Activated gamma-delta T cell (primary cell): Measurements from ENCODE around the gene BBC3.
"Not testable (repeated sequence)": the region's sequence is repeated elsewhere in the genome, so short reads cannot be mapped to it uniquely, and the experiment has no call there.

Experiments
- DNase-seq: peaks from one replicate; lab custom pipeline; 2025; lab: John Stamatoyannopoulos, UW
- total RNA-seq, 2 donors: gene quantifications; one replicate each; lab custom pipeline; 2026; lab: John Stamatoyannopoulos, UW

Gene BBC3
- 22.5 to 30.1 reads per million in 2 donors for total RNA-seq

- DNase-seq: no peak
Observed at GRCh38 chr19:47230921-47231214, at the start of gene BBC3. TSS of gene BBC3 (minus strand) at chr19:47231199. CDS start at chr19:47228431, 2,768 bp downstream.

DNA sequence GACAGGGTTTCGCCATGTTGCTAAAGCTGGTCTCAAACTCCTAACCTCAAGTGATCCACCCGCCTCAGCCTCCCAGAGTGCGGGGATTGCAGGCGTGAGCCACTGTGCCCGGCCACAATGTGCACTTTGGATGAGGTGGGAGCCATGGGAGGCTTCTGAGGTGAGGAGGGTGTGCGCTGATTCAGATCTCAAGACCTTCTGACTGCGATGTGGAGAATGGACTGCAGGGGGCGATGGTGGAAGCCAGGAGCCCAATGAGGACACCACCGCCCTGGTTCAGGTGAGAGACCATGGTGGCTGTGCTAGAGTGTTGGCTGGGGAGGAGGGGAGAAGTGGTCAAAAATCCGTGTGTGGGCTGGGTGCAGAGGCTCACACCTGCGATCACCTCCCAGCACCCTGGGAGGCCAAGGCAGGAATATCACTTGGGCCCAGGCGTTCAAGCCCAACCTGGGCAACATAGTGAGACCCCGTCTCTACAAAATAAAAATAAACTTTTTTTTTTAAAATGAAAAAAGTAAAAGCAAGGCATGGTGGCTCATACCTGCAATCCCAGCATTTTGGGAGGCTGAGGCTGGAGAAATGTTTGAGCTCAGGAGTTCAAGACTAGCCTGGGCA lies 49.3 kb upstream of the BBC3 start:
- DNase-seq: no peak

GRCh38 chr19:47276513-47276912 lies 45.5 kb upstream of the BBC3 start:
- not testable (repeated sequence) for DNase-seq

GRCh38 chr19:47275791-47276461 lies 44.9 kb upstream of the BBC3 start:
- DNase-seq: no peak

- no peak for DNase-seq
Observed at GRCh38 chr19:47274891-47275761, 44.1 kb upstream of the BBC3 start.

- DNase-seq: peak; percentile 100
Observed at GRCh38 chr19:47274071-47274890, 43.3 kb upstream of the BBC3 start, which contains the start of gene INAFM1. TSS of gene INAFM1 (plus strand) at chr19:47274885. CDS start at chr19:47274920, 35 bp downstream.

DNA sequence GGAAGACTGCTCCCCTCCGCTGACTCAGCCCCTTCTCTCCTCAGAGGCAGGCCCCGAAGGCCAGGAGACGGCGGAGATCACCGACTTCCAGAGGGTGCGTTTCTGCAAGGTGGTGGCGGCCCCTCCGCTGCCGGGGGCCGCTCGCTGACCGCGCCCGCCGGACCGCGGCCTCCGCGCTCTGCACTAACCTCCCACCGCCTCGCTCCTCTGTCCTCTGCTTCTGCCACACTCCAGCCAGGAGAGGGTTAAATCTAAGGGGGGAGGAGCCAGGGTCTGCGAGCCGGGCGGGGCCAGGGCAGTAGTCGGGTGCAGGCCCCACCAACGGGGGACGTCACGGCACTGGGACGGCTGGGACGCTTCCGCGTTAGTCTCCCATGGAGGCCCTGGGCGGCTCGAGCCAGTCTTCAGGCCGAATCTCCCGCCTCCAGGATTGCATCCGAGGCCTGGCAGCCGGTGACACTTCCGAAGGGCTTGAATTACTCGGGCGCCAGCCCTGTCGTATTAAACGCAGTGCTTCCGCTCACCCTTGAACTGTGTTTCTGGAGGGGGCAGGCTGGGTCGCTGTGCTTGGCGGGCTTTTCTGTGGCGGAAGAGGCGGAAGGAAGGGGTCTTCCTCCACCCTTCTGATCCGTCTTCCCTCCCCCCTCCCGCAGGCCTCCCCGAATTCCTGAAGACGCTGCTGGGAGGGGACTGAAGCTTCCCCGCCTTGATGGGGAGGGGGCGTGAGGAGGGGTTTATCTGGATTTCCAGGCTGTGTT lies 42.5 kb upstream of the BBC3 start:
- peak; percentile 71 for DNase-seq

DNA sequence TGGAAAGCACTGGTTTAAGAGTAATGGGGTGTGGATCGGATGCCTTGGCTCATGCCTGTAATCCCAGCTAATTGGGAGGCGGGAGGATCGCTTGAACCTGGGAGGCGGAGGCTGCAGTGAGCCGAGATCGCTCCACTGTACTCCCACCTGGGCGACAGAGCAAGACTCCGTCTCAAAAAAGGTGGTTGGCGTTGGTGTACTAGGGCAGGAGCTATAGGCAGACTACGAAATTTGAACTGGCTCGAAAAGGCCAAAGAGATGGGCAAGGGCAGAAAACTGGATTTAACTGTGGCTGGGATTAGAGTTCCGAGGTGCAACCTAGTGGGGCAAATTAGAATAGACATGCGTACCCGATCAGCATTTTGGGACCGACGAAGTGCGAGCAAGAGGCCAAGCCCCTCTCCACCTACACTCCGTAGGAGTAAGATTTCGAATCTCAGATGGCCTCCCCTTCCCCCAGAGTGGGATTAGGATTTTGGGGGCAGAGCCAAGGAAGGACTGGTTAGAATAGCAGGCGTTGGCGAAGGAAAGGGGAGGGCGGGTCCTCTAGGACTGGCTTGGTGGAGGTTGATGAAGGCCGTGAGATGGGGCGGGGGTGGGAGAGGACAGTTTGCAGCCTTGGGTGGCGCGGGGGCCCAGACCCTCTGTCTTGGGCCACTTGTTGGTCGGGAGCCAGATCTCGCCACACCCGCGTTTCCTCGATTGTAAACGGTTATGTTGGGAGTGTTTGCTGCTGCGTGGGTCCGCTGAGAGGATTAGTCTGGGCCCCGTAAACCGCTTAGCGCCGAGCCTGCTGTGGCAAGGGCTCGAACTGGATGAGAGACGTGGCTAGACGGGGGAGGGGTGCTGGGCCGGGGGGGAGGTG lies 41.7 kb upstream of the BBC3 start:
- no peak for DNase-seq

DNA sequence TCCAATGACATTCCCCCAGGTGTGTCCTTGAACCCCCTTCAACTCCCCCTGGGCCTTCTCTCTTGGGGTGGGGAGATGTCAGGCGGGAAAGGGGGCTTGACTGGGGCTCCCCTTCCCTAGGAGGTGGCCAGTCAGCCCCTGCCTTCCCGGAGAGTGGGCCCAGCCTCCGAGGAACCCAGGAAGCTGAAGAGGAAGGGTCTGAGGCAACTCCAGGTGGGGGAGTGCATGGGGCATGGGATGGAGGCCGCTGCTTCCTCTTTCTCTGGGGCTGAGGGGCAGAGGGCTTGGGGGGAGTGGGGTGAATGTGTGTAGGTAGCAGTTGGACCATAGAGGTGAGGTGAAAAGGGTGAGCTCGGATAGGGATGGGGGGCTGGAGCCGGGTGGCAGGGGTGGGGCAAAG lies 41.0 kb upstream of the BBC3 start:
- DNase-seq: no peak

GRCh38 chr19:47270408-47270807 lies 39.4 kb upstream of the BBC3 start:
- DNase-seq: no peak

DNA sequence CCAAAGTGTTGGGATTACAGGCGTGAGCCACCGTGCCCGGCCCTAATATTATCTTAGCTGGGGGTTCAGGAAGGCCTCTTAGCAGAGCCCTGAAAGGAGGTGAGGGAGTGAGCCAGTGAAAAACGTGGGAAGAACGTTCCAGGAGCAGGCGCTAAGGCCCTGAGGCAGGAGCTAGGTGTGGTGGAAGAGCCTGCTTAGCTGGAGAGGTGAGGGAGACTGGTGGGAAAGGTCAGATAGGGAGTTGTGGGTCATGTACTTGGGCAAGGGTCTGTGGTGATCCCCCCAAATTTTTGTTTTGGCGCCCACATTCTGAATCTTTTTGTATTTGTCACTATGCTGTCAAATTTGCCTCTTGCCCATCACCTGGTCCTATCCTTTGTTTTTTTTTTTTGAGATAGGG lies 38.6 kb upstream of the BBC3 start:
- no peak for DNase-seq

DNA sequence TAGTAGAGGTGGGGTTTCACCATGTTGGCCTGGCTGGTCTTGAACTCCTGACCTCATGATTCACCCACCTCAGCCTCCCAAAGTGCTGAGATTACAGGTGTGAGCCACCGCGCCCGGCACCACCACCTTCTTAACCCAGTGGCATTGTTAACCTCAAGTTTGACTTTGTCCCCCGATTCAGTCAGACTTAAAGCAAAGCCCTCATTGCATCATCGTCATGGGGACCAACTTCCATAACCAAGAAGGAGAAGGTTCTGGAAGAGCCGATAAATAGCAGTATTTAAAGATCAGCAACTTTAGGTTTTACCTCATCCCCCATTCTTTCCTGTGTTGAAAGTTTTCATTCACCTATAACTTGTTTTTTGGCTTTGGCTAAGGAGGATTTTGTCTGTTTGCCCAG lies 37.0 kb upstream of the BBC3 start:
- DNase-seq: no peak

GRCh38 chr19:47267350-47267759 lies 36.4 kb upstream of the BBC3 start:
- no peak for DNase-seq

GRCh38 chr19:47266401-47266941 lies 35.5 kb upstream of the BBC3 start:
- no peak for DNase-seq

DNA sequence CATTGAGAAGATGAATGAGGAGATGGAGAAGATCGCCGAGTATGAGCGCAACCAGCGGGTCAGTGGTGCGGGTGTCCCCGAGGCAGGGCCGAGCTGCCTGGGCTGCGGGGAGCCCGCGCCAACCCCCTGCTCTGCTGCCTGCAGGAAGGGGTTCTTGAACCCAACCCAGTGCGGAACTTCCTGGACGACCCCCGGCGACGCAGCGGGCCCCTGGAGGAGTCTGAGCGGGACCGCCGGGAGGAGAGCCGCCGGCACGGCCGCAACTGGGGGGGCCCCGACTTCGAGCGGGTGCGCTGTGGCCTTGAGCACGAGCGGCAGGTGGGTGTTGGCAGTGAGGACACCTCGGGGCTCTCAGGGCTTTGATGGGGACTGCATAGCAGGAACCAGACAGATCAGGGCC lies 33.6 kb upstream of the BBC3 start:
- no peak for DNase-seq

- DNase-seq: not testable (repeated sequence)
Observed at GRCh38 chr19:47261946-47262793, 31.2 kb upstream of the BBC3 start.

DNA sequence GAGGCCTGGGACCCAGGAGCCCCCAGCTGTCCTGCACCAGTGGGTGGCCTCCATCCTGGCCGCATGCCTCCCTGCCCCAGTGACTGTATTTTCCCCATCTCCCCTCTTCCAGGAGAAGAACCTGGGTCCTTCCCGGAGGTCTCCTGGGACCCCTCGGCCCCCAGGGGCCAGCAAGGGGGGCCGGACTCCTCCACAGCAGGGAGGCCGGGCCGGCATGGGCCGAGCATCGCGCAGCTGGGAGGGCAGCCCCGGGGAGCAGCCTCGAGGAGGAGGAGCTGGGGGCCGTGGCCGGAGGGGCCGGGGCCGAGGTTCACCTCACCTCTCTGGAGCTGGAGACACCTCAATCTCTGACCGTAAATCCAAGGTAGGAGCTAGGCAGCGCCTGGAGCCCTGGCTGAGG lies 29.5 kb upstream of the BBC3 start:
- no peak for DNase-seq

DNA sequence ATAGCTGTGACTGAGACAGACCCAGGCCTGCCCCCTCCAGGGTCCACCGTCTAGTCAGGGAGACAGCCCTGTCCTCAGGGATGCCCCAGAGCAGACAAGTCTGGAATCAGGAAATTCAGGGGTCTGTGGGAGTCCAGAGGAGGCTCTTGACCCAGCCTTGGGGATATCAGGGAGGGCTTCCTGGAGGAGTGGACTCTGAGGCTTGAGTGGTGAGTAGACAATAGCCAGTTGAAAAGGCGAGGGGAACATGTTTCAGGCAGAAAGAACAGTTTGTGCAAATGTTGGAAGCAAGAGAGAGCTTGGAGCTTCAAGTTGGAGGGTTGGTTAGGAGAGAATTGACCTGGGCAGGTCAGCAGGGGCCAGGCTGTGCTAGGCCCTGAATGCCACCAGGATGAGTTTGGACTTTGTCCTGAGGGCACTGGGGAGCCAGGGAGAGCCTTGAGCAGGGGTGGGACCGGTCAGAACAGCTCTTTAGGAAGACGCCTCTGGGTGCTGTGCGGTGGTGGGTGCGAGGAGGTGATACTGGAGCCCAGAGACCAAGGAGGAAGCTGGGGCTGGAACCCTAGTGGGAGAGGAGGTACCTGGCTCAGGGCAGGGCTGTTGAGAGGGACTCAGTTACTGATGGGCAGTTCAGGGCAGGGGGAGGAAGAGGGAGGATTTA lies 28.0 kb upstream of the BBC3 start:
- no peak for DNase-seq
